Superior temporal gyrus (tissue), 1 donor: ENCODE data around the gene THADA.
A peak's percentile ranks its signal among the peaks of the same experiment; 100 is the strongest.
"Not testable (repeated sequence)": the region's sequence is repeated elsewhere in the genome, so short reads cannot be mapped to it uniquely, and the experiment has no call there.

Source experiments
- DNase-seq: peaks from one replicate; pipeline ENCODE4 v3.0.0-alpha.2; 2016; ENCODE audit errors: extremely low spot score

The THADA gene

DNA sequence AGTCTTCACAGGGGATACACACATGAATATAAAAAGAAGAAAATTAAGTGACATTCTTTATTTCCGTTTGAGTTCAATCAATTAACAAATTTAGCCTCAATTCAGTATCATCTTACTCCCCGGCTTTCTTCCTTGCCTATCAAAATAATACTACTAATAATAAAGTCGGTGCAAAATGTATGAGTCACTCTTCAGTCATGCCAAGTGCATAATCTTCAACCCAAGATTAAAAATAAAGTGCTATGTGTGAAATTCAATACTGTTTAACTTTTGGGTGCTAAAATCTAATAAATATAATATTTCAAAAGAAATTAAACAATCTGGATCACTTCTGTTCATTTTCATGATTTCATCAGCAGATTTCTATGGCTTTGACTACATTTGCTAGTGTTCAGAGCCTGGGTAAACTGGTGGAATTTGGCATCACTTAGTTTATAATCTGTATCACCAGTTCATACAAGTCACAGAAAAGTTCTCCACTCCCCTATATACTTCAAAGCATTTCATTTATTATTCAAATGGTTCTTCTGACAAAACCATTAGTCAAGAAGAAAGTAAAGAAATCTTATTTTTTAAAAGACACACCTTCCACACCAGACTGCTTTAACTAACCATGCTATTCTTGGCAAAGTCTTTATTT lies 183.6 kb downstream of the THADA start:
- no peak for DNase-seq

DNA sequence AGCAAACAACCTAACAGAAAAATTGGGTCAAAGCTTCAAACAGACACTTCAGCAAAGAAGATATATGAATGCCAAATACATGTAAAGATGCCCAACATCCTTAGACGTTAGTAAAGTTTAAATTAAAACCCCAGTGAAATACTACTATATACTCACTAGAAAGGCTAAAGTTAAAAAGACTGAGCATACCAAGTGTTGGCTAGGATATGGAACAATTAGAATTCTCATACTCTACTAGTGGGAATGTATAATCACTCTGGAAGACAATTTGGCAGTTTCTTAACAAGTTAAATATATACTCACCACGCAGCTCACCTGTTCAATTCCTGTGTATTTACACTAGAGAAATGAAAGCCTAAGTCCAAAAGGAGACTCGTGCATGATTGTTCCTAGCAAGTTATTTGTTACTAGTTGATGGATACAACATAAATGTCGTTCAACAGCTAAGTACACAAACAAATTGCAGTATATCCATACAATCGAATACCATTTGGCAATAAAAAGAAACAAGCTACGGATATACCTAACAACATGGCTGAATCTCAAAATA lies 185.7 kb downstream of the THADA start:
- DNase-seq: no peak

DNA sequence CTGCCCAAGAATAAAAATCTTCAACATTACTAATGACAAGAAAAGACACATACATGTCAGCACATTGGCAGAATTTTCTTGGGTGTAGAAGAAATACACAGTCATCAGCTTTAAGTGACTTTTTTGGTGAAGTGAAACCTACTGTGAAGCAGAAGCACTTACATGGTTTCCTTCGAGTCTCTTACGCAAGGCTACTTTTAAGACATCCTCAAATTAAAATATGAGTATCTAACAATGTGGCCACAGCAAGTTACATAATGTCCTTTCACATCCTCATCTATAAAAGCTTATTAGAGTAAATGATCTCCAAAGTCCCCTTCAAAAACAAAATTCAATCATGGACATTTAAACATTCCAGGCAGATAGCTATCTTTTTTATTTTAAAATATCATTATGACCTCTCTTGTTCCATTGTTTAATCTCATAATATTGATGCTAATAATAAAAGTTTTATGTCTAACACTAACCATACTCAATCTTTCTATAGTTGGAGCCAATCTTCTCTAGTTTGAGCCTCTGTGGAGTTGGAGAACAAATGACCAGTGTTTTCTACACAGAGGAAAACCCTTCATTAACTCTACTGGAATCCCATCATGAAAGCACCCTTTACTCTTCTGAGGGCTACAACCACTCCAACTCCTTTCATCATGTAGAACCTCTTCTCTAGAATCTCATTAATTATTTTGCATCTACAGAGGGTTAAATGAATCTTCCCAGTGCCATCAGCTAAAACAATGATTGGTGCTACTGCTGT lies 187.3 kb downstream of the THADA start:
- no peak for DNase-seq

DNA sequence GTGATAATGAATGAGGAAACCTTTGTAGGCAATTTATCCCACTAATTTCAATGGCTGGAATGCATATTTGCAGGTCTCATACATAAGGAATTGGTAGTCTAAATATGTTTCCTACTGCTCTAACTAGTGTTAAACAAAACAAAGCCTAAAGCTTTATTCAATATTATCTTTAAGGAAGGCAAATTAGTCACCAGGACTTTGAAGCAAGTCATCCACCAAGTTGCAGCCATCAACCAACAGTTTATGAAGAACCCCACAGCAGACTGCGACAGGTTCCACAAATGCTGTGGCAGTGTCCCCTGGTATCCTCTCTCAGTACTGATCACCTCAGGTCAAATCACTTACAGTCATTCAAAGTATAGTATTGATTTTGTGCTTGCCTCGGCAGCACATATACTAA lies 187.9 kb downstream of the THADA start:
- no peak for DNase-seq

DNA sequence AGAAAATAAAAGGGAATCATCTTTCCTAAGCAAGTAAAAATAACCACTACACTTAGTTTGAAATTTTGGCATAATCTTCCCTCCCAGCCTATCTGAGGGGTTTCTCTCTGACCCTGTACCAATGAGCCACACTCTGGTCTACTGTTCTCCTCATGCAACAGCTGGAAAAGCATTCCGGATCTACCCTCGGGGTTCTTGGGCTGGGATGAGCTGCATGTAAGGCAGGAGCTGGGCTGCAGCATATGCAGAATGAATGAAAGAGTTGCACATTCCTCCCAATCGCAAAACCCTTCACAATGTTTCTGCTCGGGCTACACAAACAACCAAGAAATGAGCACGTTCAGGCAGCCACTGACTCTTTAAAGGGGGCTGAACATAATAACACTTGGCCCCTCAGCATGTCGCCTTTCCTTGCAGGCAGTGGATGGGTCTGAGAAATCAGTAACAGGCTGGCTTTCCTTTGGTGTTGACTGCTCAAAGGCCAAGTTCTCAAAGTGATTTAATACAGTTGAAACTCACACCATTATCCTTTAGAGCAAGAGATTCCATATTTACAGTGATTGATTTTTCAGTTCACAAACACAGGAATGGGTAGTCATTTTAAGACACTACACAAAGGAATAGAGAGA lies 189.1 kb downstream of the THADA start:
- no peak for DNase-seq

DNA sequence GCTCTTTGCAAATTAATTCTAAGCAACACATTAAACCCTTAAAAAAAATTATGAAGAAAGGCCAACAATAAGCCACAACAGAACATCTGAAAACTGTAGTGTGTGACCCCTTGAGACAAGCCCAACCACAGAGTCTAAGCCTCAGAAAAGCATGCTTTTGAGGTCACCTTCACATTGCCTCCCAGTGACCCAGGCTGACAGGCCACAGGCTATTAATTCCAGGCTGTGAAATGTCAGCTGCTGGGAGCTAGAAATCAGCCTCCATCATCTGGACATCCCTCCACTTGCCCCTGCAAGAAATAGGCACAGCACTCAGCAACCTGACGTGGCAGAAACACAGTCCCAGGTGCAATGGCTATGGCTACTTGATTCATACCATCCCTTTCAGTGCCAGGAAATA lies 190.0 kb downstream of the THADA start:
- no peak for DNase-seq

DNA sequence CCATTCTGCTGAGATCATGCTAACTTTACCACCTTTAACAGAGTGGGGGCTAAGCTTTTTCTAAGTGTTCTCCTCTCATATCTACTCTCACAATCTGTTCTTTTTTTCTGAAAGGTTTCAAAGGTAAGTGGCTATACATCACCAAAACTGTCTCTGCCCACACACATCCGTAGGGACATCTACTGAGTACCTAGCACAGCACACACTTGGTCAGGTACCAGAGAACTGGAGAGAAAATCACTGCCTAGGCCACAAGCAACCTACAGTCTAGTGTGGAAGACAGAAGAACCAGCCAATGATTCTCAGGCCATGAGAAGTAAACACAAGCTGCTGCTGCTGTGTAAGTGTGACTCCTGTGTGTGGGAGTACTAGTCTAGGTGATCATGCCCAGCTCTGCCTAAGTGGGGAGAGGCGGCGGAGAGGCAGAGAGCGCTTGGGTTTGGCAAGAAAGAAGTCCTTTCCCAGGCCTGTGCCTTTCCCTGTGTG lies 193.3 kb downstream of the THADA start:
- DNase-seq: peak; percentile 58

DNA sequence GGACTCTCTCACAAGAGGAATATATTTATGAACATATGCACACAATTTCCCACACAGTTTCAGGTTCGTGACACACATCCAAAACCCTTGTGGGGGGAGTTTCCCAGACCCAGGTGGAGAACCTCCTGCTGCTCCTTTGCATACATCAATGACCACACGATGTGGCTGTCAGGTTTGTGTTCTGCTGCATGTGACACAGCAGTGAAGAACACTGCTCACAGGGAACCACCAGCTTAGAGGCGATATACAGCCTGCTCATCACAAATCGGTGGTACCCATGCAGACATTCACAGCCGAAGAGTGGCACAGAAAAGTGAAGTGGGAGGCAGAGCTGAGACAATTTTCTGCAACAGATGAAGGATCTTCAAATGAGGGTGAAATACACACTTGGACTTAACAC lies 193.8 kb downstream of the THADA start:
- no peak for DNase-seq

DNA sequence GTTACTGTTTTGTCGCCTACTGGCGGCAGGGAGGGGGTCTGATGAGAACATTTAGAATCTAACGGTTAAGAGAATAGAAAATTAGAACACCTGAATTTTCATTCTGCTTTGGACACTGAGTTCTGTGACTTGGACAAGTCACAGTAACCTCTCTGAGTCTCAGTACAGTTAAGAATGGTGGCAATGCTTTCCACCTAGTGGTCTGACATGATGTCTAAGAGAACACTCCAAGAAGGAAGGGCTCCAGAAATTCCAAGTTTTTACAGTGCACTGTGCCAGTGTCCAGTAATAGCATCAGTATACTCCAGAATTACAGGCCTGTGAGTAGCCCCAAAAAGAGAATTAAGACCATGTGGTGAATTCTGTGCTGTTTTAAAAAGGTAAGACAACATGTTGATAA lies 195.3 kb downstream of the THADA start:
- DNase-seq: no peak

DNA sequence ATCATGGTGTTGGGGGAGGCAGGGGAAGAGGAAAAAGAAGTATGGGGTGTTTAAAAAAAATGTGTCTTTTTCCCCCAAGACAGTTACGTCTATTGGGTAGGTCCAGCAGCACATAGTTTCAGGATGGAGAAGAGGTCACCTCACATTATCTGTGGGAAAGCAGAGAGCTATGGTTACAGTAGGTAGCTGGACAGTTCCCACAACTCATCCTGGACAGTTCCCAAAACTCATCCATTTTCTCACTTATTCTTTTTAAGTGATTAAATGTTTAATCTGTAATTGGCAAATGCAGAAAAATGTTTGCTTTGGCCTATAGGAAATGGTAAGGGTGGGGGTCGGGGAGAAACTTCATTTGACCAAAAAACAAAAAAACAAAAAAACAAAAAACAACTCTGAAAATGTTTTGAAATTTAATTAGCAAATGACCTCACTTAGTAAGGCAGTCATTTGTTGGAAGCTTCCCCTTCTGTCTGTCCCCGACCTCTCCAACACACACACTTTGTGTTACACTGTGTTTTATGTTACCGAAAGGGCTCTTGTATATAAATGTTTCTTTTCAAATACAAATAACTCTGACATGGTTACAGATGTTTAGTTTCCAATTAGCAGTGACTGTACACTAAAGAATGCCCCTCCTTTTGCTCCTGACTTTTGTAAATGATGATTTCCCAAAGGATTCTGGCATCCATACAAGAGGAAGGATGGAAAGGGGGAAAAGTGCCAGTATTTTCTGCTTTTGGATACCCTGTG lies 196.1 kb downstream of the THADA start:
- no peak for DNase-seq

DNA sequence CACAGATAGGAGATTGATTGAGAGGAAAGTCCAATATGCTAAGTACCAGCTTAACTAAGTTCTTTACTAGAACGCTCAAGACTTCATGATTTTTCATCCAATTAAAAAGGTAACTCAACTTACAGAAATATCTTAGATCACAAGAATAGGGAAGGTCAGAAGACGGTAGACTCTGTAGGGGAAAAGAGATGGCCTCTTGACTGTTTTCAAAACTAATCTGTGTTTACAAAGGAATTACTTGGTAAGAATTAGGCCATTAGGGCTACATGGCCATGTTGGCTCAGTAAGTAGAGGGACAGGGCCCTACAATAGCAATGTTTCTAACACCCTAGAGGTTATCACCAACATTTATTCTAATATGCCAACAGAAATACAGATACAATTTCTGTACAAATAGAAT lies 196.7 kb downstream of the THADA start:
- no peak for DNase-seq

DNA sequence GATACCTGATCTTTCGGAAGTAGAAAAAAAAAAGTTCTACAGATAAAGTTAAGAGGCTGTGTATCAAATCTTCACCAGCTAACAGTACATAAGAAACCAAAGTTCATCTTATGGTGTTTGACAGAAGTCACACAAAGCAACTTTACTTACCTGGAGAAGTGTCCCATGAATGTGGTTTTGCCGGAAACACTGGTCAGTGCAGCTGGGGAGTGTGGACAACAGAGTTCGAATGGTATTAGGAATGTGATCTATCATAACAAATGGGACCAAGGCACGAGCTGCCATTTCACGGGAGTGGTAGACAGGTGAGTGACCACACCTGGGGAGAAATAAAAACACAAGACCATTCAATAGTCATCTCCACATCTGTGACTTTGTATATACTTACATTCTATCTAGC lies 198.0 kb downstream of the THADA start:
- no peak for DNase-seq

DNA sequence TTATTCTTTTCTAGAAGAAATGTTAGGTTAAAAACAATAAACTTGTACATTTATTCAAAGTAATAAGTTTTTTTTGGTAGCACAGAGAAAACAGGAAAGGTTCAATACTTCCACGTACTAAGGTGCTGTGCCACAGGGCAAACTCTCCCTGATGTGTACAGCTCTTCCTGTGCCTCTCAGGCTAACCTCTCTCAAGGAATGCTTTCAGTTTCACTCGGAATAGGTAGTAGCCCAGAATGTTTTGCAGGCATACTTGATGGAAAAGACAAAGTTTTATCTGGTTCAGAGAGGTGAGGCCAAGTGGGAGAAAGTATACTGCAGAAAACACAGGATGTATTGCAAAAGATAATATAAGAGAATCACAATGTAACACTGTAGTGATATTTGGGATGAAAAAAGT lies 198.4 kb downstream of the THADA start:
- no peak for DNase-seq

DNA sequence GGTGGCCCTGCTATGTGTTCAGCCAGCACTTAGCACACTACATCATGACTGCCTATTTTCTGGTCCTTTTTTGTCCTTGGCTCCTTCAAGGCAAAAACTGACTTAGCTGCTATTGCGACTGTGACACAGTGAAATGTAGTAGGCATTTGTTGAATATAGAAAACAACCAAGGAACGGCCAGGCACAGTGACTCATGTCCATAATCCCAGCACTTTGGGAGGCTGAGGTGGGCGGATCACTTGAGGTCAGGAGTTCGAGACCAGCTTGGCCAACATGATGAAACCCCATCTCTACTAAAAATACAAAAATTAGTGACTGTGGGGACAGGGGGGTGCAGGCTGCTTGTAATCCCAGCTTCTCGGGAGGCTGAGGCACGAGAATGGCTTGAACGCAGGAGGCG lies 199.5 kb downstream of the THADA start:
- DNase-seq: not testable (repeated sequence)

DNA sequence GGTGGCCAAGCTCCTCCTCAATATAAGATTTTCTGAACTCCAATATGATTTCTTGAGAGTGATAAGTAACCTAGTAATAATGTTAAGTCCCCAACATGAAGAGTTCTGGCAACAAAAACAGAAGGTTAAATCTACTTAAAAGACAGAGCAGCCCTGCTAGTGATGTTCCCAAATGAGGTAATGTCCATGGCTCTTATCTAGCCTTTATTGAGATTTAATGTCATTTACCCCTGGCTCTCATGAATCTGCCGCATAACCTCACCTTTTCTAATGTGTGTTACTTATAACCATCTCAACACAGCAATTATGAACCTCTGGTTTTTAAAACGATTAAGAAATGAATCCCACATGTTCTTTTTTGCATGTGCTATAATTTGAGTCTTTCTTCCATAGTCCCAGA lies 201.9 kb downstream of the THADA start:
- DNase-seq: no peak

DNA sequence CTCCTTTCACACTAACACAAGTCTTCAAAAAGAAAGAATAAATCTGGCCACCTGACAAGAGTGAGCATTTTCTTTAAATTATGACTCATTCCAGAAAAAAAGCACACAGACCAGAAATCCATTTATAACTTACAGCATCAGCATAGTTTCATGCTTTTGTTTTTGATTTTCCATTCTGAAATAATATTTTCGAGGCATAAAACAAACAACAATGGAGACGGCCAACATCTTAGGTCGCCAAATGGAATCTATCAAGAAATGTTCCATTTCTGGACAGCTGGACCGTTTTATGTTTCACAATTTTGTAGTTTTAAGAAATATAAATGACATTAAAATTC lies 204.0 kb downstream of the THADA start:
- no peak for DNase-seq

DNA sequence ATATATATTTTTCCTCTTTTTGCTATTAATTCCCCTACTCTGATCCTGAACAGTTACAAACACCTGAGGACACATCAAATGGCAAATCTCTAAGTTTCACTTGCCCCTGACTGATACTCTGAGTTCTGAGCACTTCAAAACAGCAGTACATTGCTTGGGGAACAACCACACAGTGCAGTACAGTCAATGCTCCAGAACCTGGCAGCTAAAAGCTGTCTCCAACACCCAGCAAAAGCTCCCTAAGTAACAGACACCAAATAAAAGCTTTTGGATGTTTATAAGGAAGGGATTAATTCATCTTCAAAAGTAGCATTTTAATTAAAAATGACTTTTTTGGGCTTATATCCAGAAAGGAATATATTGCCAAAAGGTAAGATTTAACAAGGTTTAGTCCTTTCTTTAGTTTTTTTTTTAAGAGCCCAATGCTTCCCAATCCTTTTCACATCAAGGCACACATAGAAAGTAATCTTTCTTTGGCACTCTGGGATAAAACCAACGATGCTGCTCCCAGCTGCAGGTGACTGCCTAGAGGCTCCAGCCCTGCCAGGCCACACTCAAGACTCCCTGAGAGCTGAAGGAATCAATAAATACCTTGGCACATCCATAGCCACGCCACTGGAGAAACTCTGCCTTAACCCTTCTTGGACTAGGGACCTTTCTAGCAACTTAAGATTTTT lies 204.5 kb downstream of the THADA start:
- peak; percentile 30 for DNase-seq

DNA sequence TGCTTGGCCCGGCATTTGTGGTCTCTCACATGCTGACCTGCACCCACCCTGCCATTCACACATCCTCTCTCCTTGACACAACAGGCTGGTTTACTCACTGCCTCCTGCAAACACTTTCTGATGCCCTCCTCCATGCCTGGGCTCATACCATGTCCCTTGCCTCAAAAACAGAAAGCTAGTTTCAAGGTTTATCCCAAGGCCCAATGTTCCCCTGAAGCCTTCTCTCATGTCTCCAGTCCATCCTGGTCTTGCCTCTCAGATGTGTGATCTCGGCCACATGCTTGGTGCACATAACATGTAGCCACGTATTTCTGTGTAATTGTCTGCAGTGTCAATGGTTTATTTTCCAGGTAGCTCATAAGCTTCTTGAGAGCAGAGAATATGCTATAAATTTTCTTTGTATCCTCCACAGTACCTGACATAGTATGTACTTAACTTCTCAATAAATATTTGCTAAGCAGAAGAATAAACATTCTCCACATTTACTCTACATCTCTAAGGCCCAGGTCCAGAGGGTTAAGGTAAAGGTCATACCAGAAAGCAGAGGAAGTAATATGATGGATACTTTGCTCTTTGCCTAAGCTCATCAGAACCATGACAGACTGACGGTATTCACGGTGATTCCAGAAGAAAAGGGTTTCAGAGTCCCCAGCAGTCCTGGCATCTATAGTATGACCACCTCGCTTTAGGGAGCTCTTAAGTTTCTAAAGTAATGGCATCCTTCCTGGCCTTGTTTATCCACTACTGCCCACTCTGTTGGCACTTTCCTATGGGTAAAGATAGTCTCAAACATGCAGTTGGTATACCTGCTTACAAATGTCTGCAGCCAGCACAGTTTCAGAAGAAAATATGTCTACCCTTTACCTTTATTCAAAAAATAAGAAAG lies 206.0 kb downstream of the THADA start:
- DNase-seq: no peak

DNA sequence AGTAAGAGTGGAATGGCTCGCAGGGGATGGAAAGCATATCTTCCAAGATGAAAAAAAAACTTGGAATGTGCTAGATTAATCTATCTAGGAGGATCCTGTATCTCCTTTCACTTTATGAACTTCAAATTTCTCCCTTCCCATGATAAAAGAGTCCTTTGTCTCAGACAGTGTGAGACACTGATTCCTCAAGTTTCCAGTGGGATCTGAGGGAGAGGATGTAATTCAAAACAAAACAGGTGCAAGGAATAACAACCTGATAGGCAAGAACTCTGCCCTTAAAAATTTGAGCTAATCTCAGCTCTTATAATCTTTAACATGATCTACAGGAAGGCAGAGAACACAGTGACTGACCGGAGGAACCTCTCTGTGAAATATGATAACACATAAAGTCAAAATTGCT lies 207.5 kb downstream of the THADA start:
- no peak for DNase-seq
